ENCODE results near the gene KIF1A.

GRCh38 chr2:240736281-240737250 lies 83.5 kb downstream of the KIF1A start:
- TF ChIP-seq, protein P1, sequence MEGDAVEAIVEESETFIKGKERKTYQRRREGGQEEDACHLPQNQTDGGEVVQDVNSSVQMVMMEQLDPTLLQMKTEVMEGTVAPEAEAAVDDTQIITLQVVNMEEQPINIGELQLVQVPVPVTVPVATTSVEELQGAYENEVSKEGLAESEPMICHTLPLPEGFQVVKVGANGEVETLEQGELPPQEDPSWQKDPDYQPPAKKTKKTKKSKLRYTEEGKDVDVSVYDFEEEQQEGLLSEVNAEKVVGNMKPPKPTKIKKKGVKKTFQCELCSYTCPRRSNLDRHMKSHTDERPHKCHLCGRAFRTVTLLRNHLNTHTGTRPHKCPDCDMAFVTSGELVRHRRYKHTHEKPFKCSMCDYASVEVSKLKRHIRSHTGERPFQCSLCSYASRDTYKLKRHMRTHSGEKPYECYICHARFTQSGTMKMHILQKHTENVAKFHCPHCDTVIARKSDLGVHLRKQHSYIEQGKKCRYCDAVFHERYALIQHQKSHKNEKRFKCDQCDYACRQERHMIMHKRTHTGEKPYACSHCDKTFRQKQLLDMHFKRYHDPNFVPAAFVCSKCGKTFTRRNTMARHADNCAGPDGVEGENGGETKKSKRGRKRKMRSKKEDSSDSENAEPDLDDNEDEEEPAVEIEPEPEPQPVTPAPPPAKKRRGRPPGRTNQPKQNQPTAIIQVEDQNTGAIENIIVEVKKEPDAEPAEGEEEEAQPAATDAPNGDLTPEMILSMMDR (IDR thresholded peaks at IDR 0.05; ENCODE audit: low read length), result no peak
- TF ChIP-seq EZH2 (IDR thresholded peaks at IDR 0.05; ENCODE audit: borderline replicate concordance, low read length), result no peak

All from OCI-LY1 (cell line).